Transverse colon (tissue), 4 donors: ENCODE data around the gene TLL1.

Source experiments
- POLR2A ChIP-seq: fragments of 450-650 bp; IDR thresholded peaks from one replicate; pipeline ENCODE4 v1.6.1; 2016; ENCODE audit warnings: antibody characterized with exemption, mild to moderate bottlenecking, moderate library complexity
- POLR2AphosphoS5 ChIP-seq, 3 donors: sonication (generic); formaldehyde crosslinking; IDR thresholded peaks; one replicate each; pipeline ENCODE4 v1.6.1; 2016; ENCODE audit warnings: antibody characterized with exemption in 3 of 3
- TF ChIP-seq, protein P1 (sequence below), 5 experiments: fragments of 200-600 bp in 3 of 5; fragments of 450-650 bp in 2 of 5; sonication (generic) in 3 of 5; IDR thresholded peaks; 1 replicate in 2 of 5; 2 replicates in 3 of 5; pipeline ENCODE4 v1.5.1; 2016 to 2017; ENCODE audit warnings: antibody characterized with exemption in 5 of 5, inconsistent platforms in 3 of 5, mild to moderate bottlenecking in 2 of 5, moderate library complexity in 1 of 5

DNA sequence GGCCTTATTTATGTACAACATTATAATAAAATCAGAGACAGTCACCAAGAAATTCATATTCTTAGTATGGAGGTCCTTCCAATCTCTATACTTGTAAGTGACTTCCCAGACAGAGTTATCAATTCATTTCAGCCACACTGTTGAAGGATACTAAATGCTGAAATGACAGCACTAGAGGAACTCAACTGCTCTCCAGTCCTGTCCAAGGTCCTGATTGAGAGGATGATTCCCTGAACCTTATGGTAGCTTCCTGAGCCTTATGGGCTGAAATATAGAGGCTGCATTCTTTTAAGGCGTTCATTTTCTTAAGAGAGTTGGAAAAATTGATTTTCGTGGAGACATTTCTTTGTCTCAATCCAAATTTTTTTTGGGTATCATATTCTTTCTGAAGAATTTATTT, 205.9 kb downstream of the TLL1 start:
- TF ChIP-seq, protein P1, sequence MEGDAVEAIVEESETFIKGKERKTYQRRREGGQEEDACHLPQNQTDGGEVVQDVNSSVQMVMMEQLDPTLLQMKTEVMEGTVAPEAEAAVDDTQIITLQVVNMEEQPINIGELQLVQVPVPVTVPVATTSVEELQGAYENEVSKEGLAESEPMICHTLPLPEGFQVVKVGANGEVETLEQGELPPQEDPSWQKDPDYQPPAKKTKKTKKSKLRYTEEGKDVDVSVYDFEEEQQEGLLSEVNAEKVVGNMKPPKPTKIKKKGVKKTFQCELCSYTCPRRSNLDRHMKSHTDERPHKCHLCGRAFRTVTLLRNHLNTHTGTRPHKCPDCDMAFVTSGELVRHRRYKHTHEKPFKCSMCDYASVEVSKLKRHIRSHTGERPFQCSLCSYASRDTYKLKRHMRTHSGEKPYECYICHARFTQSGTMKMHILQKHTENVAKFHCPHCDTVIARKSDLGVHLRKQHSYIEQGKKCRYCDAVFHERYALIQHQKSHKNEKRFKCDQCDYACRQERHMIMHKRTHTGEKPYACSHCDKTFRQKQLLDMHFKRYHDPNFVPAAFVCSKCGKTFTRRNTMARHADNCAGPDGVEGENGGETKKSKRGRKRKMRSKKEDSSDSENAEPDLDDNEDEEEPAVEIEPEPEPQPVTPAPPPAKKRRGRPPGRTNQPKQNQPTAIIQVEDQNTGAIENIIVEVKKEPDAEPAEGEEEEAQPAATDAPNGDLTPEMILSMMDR (IDR thresholded peaks at IDR 0.05): no peak
- TF ChIP-seq POLR2A: no peak
- no peak for TF ChIP-seq POLR2AphosphoS5 (IDR thresholded peaks at IDR 0.05)
